Testis (tissue), 2 donors: ENCODE data around the gene CMTM7.

Source experiments
- POLR2A ChIP-seq: fragments of 450-650 bp; IDR thresholded peaks from one replicate; pipeline ENCODE4 v1.6.1; 2017; ENCODE audit warnings: antibody characterized with exemption, mild to moderate bottlenecking, moderate library complexity
- TF ChIP-seq, protein P1 (sequence below), 3 experiments: fragments of 450-650 bp in 2 of 3; fragments of 200-600 bp in 1 of 3; sonication (generic) in 1 of 3; IDR thresholded peaks; one replicate each; pipeline ENCODE4 v1.5.1; 2016 to 2019; ENCODE audit warnings: antibody characterized with exemption in 3 of 3, mild to moderate bottlenecking in 2 of 3, moderate library complexity in 1 of 3

DNA sequence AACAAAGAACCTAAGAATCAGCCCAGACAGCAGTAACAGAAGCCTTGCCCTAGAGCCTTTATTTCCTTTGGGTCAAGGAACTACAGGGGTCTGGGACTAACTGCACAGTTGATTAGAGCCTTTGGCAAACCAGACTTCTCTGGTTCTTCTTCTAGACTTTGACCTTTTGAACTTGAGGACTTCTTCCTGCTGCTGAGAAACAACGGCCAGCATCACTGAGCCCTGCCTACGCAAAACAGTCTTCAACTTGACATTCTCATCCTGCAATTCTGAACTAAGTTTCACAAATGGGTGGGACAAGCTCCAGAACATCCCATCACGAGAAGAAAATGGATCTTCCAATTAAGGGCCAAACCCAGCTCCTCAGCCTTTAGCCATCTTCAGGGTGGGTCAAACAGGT, 79.6 kb downstream of the CMTM7 start:
- no peak for TF ChIP-seq POLR2A
- TF ChIP-seq, protein P1, sequence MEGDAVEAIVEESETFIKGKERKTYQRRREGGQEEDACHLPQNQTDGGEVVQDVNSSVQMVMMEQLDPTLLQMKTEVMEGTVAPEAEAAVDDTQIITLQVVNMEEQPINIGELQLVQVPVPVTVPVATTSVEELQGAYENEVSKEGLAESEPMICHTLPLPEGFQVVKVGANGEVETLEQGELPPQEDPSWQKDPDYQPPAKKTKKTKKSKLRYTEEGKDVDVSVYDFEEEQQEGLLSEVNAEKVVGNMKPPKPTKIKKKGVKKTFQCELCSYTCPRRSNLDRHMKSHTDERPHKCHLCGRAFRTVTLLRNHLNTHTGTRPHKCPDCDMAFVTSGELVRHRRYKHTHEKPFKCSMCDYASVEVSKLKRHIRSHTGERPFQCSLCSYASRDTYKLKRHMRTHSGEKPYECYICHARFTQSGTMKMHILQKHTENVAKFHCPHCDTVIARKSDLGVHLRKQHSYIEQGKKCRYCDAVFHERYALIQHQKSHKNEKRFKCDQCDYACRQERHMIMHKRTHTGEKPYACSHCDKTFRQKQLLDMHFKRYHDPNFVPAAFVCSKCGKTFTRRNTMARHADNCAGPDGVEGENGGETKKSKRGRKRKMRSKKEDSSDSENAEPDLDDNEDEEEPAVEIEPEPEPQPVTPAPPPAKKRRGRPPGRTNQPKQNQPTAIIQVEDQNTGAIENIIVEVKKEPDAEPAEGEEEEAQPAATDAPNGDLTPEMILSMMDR (IDR thresholded peaks at IDR 0.05), result no peak
